NB4 (cell line): ENCODE data around the gene CRYGA.

Source experiments
- DNase-seq: peaks from one replicate; pipeline ENCODE4 v3.0.0; 2010; ENCODE audit warnings: low read depth
- H3K4me3 ChIP-seq: one replicate; pipeline ENCODE4 v1.5.1; 2011; ENCODE audit warnings: mild to moderate bottlenecking, low read depth, low read length, moderate library complexity
- MAX ChIP-seq: IDR thresholded peaks from 2 replicates; pipeline ENCODE4 v1.6.1; 2011; ENCODE audit warnings: low read depth, low read length
- MYC ChIP-seq: IDR thresholded peaks from 2 replicates; pipeline ENCODE4 v1.6.1; 2011; ENCODE audit warnings: low read depth, low read length
- POLR2A ChIP-seq: IDR thresholded peaks from 2 replicates; pipeline ENCODE4 v1.6.1; 2011; ENCODE audit warnings: mild to moderate bottlenecking; ENCODE audit not compliant: insufficient read length; ENCODE audit errors: extremely low read depth
- TF ChIP-seq, protein P1 (sequence below): IDR thresholded peaks from one replicate; pipeline ENCODE4 v1.5.1; 2012; ENCODE audit warnings: low read depth, low read length

Gene CRYGA

GRCh38 chr2:208150956-208151355 is 12.4 kb downstream of the CRYGA start:
- no peak overlapping the region for H3K4me3 ChIP-seq
- no peak for DNase-seq
- no peak for TF ChIP-seq MAX
- TF ChIP-seq, protein P1, sequence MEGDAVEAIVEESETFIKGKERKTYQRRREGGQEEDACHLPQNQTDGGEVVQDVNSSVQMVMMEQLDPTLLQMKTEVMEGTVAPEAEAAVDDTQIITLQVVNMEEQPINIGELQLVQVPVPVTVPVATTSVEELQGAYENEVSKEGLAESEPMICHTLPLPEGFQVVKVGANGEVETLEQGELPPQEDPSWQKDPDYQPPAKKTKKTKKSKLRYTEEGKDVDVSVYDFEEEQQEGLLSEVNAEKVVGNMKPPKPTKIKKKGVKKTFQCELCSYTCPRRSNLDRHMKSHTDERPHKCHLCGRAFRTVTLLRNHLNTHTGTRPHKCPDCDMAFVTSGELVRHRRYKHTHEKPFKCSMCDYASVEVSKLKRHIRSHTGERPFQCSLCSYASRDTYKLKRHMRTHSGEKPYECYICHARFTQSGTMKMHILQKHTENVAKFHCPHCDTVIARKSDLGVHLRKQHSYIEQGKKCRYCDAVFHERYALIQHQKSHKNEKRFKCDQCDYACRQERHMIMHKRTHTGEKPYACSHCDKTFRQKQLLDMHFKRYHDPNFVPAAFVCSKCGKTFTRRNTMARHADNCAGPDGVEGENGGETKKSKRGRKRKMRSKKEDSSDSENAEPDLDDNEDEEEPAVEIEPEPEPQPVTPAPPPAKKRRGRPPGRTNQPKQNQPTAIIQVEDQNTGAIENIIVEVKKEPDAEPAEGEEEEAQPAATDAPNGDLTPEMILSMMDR: no peak
- no peak for TF ChIP-seq MYC
- no peak for TF ChIP-seq POLR2A

DNA sequence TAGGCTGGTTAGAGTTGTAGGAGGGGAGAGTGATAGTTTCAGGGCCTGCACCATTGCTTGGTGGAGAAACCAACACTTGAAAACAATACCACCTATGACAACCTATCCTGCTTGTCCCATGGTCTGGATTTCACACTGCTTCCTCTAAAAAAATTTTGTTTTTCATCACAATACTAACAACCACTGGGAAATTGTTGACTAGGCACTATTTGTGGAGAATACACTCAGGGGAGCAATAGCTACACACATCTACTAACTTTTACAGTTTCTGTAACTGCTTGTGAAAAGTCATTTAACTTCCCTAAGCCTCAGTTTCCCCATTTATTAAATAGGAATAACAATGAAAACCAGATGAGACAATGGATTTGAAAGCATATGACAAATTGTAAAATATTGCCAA is 13.3 kb downstream of the CRYGA start:
- no peak for TF ChIP-seq POLR2A
- TF ChIP-seq MYC: no peak
- no peak for TF ChIP-seq MAX
- TF ChIP-seq, protein P1: no peak
- no peak overlapping the region for H3K4me3 ChIP-seq
- DNase-seq: no peak

DNA sequence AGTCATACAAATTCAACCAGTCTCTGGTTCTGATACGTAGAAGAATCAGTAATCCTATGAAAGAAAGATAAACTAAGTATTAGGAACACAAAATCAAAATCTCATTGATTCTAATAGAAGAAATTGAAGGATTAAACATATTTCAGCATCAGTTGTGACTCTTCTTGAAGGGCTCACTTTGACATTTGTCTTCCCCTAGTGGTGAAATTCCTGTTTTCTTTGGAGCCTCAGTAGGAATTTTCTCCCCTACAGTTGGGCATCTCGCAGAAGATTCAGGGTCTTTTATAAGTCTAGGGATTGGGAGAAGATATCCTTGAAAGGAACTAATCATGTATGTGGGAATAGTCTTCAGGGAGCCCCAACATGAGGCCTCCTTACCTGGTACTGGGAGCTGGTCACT is 14.6 kb downstream of the CRYGA start:
- TF ChIP-seq MYC: no peak
- TF ChIP-seq, protein P1: peak; percentile 7
- no peak overlapping the region for H3K4me3 ChIP-seq
- DNase-seq: no peak

DNA sequence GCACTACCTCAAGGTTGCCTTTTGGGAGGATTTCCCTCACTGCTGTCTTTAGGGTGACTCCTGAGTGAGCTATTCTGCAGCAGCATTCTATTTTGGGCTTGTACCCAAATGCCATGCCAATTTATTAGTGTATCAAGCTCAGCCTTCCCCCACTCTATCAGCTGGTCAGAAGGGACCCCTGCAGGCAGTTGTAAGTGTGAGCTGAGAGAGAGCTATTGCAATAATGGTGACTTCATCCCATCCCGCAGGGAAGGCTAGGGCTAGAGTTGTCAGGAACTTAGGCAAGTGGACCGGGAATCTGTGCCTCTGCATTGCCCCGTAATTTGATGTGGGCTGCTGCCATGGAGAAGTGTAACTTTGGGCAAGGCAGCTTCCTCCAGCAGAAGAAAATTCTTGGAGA is 15.6 kb downstream of the CRYGA start:
- H3K4me3 ChIP-seq: no peak overlapping the region
- DNase-seq: no peak
- no peak for TF ChIP-seq MAX
- TF ChIP-seq POLR2A: no peak
- TF ChIP-seq MYC: no peak
- TF ChIP-seq, protein P1: no peak

GRCh38 chr2:208147008-208147407 is 16.4 kb downstream of the CRYGA start:
- TF ChIP-seq, protein P1: no peak
- TF ChIP-seq MAX (no peak), MYC (no peak)
- DNase-seq: no peak
- no peak overlapping the region for H3K4me3 ChIP-seq

- no peak within 1 kb of the TSS for H3K4me3 ChIP-seq
- TF ChIP-seq, protein P1: no peak
- TF ChIP-seq POLR2A: no peak
- TF ChIP-seq MYC: no peak
- no peak for TF ChIP-seq MAX
- DNase-seq: no peak
These were observed 17.4 kb downstream of the CRYGA start, which contains the start of gene CRYGB for GRCh38 chr2:208146006-208146405. CRYGB (minus strand) TSS chr2:208146158; CDS start chr2:208146120, 38 bp downstream.
